Skeletal muscle tissue (tissue), 4 donors: ENCODE results near the gene ZNF154. TPM values are rescaled to one million over a fixed set of nuclear protein-coding genes. Genes with fewer than 3 reads are reported as not detected.
"Not testable (repeated sequence)": the region's sequence is repeated elsewhere in the genome, so short reads cannot be mapped to it uniquely, and the experiment has no call there.

ENCODE experiments used
- H3K27ac ChIP-seq: one replicate; pipeline ENCODE4 v1.7.0; 2013; ENCODE audit warnings: mild to moderate bottlenecking, low read depth, low read length, inconsistent platforms
- H3K27me3 ChIP-seq, 3 donors: one replicate each; pipeline ENCODE4 v1.7.0; 2013; ENCODE audit warnings: low read length in 3 of 3; ENCODE audit not compliant: control insufficient read depth in 3 of 3, insufficient read depth in 3 of 3
- H3K36me3 ChIP-seq, 3 donors: one replicate each; pipeline ENCODE4 v1.7.0; 2013; ENCODE audit warnings: low read length in 3 of 3; ENCODE audit not compliant: control insufficient read depth in 3 of 3, insufficient read depth in 3 of 3
- H3K4me1 ChIP-seq, 3 donors: one replicate each; pipeline ENCODE4 v1.7.0; 2013; ENCODE audit warnings: low read length in 3 of 3, mild to moderate bottlenecking in 3 of 3; ENCODE audit not compliant: control insufficient read depth in 3 of 3, insufficient read depth in 3 of 3
- H3K4me3 ChIP-seq, 3 donors: one replicate each; pipeline ENCODE4 v1.7.0; 2013; ENCODE audit warnings: low read length in 3 of 3
- H3K9ac ChIP-seq, 3 donors: one replicate each; pipeline ENCODE4 v1.7.0; 2013; ENCODE audit warnings: low read length in 3 of 3, mild to moderate bottlenecking in 3 of 3, moderate library complexity in 2 of 3, low read depth in 1 of 3
- H3K9me3 ChIP-seq, 3 donors: one replicate each; pipeline ENCODE4 v1.7.0; 2013; ENCODE audit warnings: low read length in 3 of 3; ENCODE audit not compliant: control insufficient read depth in 3 of 3
- total RNA-seq: library from RNA; depleted of rRNA; stranded (reverse); fragments of >200 nt; gene quantifications from one replicate; pipeline ENCODE4 v1.2.3, GENCODE V29; 2014
- donor health status: Osteomylitis.

The ZNF154 gene
- 7.3 TPM for total RNA-seq

GRCh38 chr19:57708641-57709361 is at the start of gene ZNF154:
ZNF154 (minus strand) TSS chr19:57709204; CDS start chr19:57708971, 233 bp downstream.
- H3K27me3 ChIP-seq: no peaks in the 10 kb centered on the region
- H3K4me3 ChIP-seq: peak within 1 kb of the TSS; percentile 81 to 86 (median 83)
- peaks cover 0 to 7% (median 0%) of the 10 kb centered on the region in 3 donors for H3K9me3 ChIP-seq
- H3K27ac ChIP-seq: peak within 1 kb of the TSS; percentile 80
- H3K9ac ChIP-seq: peak within 1 kb of the TSS; percentile 75 to 91 (median 84)
- H3K36me3 ChIP-seq: peaks cover 7 to 10% (median 8%) of the 10 kb centered on the region in 3 donors
- H3K4me1 ChIP-seq: peaks cover 11 to 16% (median 12%) of the 10 kb centered on the region in 3 donors

GRCh38 chr19:57757941-57758340 is 48.9 kb upstream of the ZNF154 start:
- peaks cover 0 to 29% (median 4%) of the 10 kb centered on the region in 3 donors for H3K9me3 ChIP-seq
- no peak overlapping the region for H3K9ac ChIP-seq
- no peak overlapping the region for H3K4me3 ChIP-seq
- no peak overlapping the region for H3K27ac ChIP-seq
- no peaks in the 10 kb centered on the region for H3K27me3 ChIP-seq
- H3K4me1 ChIP-seq: no peaks in the 10 kb centered on the region
- peaks cover 52 to 70% (median 66%) of the 10 kb centered on the region in 3 donors for H3K36me3 ChIP-seq

DNA sequence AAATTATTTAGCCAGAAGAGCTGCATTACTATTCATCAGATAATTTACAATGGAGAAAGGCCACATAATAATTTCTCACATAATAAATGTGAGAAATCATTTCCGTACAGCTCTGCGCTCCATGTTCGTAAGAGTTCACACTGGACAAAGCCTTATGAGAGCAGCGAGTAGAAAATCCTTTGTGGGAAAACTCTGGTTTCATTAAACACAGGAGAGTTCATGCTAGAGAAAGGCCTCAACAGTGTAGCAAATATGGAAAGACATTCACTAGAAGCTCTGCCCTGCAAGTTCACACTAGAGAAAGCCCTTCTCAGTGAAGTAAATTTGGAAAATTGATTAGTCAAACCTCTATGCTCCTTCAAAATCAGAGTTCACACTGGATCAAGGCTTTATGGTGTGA is 46.0 kb upstream of the ZNF154 start:
- H3K9me3 ChIP-seq: peaks cover 0 to 34% (median 4%) of the 10 kb centered on the region in 3 donors
- no peak overlapping the region for H3K27ac ChIP-seq

GRCh38 chr19:57754091-57754673 is 45.2 kb upstream of the ZNF154 start:
- peaks cover 60 to 85% (median 81%) of the 10 kb centered on the region in 3 donors for H3K36me3 ChIP-seq

More for the DNA sequence above, 46.0 kb upstream of the ZNF154 start:
- Histone ChIP-seq H3K27me3 (no peaks in the 10 kb centered on the region), H3K4me1 (peaks cover 0 to 3% (median 0%) of the 10 kb centered on the region in 3 donors), H3K4me3 (no peak overlapping the region), H3K36me3 (peaks cover 65 to 86% (median 83%) of the 10 kb centered on the region in 3 donors), H3K9ac (no peak overlapping the region)

GRCh38 chr19:57748029-57748428 is 39.0 kb upstream of the ZNF154 start:
- Histone ChIP-seq H3K36me3 (peaks cover 27 to 40% (median 39%) of the 10 kb centered on the region in 3 donors), H3K27ac (no peak overlapping the region), H3K4me3 (peak overlapping the region; percentile 93 to 99 (median 96)), H3K4me1 (peaks cover 10 to 29% (median 13%) of the 10 kb centered on the region in 3 donors), H3K27me3 (no peaks in the 10 kb centered on the region), H3K9ac (peak overlapping the region; percentile 22 to 97 (median 96)), H3K9me3 (peaks cover 0 to 10% (median 2%) of the 10 kb centered on the region in 3 donors)

More at GRCh38 chr19:57754091-57754673, 45.2 kb upstream of the ZNF154 start:
- Histone ChIP-seq H3K27me3 (no peaks in the 10 kb centered on the region), H3K9ac (no peak overlapping the region), H3K4me3 (no peak overlapping the region), H3K27ac (no peak overlapping the region), H3K4me1 (peaks cover 0 to 7% (median 2%) of the 10 kb centered on the region in 3 donors), H3K9me3 (peaks cover 2 to 33% (median 3%) of the 10 kb centered on the region in 3 donors)

GRCh38 chr19:57747472-57747807 is 38.4 kb upstream of the ZNF154 start:
- H3K27ac ChIP-seq: peak overlapping the region; percentile 85
- no peaks in the 10 kb centered on the region for H3K27me3 ChIP-seq
- H3K4me3 ChIP-seq: peak overlapping the region; percentile 93 to 99 (median 96)
- peaks cover 0 to 7% (median 2%) of the 10 kb centered on the region in 3 donors for H3K9me3 ChIP-seq
- H3K36me3 ChIP-seq: peaks cover 21 to 35% (median 34%) of the 10 kb centered on the region in 3 donors
- H3K9ac ChIP-seq: peak overlapping the region; percentile 96 to 97 (median 97)
- peaks cover 10 to 29% (median 13%) of the 10 kb centered on the region in 3 donors for H3K4me1 ChIP-seq

DNA sequence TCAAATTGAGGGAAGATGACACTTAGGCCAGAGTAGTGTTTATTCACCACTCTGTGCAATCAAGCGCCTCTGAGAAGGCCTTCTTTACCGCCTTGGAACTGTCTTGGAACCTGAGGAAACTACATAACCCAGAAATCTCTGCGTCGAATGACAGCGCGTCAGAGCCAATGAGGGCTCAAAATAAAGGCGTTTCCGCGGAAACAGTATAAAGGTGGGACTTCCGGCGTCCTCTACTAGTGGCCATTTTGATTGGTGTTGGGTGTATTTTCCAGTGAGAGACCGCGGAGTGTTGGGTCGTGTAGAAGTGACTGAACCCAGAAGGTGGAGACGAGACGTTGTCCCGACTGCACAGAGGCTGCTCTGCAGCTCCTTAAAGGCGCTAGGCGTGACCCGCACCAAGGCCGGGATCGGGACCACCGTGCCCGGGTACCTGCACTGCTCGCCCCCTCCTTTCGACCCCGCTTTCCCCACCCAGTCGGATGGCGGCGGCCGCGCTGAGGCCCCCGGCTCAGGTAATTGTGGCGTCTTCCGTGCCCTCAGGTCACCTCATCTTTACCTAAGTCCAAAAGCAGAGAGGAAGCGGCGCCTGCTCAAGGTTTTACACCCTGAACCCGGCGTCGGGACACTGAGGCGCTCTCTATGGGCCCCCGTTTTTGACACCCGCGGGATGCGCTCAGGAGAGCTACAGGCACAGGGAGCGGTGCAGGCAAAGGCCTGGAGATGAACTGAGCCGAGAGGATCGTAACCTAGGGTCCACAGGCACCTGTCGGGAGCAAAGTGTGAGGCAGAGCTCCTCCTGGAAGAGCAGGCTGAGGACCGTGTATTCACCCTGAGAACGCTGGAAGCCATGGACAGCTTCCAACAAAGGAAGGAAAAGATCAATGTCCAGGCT is 37.8 kb upstream of the ZNF154 start, which contains the start of gene ZNF776:
TSS of gene ZNF776 (plus strand) at position 236 of the 892 bp plus-strand sequence. CDS start at position 480, 244 bp downstream.
- H3K4me1 ChIP-seq: peaks cover 10 to 29% (median 13%) of the 10 kb centered on the region in 3 donors
- H3K9me3 ChIP-seq: peaks cover 0 to 4% (median 2%) of the 10 kb centered on the region in 3 donors
- peaks cover 18 to 29% (median 29%) of the 10 kb centered on the region in 3 donors for H3K36me3 ChIP-seq
- H3K9ac ChIP-seq: peak within 1 kb of the TSS; percentile 96 to 97 (median 97)
- H3K4me3 ChIP-seq: peak within 1 kb of the TSS; percentile 93 to 99 (median 96)
- H3K27ac ChIP-seq: peak within 1 kb of the TSS; percentile 85
- H3K27me3 ChIP-seq: no peaks in the 10 kb centered on the region

DNA sequence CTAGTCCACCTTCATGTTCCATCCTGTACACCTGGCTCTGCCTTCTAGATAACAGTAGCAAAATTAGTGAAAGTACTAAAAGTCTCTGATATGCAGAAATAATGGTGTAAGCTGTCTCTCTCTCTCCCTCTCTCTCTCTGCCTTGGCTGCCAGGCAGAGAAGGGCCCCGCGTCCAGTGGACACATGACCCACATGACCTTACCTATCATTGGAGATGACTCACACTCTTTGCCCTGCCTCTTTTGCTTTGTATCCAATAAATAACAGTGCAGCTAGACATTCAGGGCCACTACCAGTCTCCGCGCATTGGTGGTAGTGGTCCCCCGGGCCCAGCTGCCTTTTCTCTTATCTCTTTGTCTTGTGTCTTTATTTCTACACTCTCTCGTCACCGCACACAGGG is 29.8 kb upstream of the ZNF154 start:
- H3K9ac ChIP-seq, H3K27ac ChIP-seq, H3K4me3 ChIP-seq, H3K4me1 ChIP-seq, H3K27me3 ChIP-seq, H3K9me3 ChIP-seq, H3K36me3 ChIP-seq: not testable (repeated sequence)

GRCh38 chr19:57738320-57738719 is 29.3 kb upstream of the ZNF154 start:
- H3K9me3 ChIP-seq, H3K27ac ChIP-seq, H3K4me1 ChIP-seq, H3K9ac ChIP-seq, H3K27me3 ChIP-seq, H3K36me3 ChIP-seq, H3K4me3 ChIP-seq: not testable (repeated sequence)
